ENCODE results near the gene PARVG.

DNA sequence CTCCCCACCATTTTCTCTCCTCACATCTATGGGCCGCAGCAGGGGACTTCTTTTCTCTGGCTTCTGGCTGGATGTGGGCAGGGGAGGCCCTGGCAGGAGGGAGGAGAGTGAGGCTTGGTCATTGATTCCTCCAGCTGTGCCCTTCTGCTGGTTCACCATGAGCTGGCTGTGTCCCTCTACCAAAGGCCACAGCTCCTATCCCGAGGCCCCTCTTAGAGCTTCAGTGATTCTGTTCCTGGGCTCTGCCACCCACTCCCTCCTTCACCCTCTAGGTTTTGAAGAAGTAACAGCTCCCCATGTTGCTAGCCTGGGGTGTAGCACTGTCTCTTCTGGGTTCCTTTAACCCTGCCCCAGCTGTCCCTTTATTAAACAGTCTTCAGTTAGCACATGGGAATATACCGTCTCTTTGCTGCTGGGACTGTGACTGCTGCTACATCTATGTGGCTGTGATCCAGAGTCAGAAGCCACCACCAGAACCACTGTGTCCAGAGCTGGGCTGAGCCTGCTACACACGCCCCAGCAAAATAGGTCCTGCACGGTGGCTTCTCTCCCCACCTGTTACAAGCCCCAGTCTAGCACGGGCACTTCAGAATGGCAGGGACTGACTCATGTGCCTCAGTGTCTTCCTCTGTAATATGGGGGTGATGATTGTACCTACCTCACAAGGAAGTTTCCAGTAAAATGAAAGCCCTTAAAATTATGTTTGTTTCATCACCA is 578 bp upstream of the PARVG start:
- TF ChIP-seq SMC3 (IDR thresholded peaks at IDR 0.05; ENCODE audit: borderline replicate concordance, low read length) (no peak), MYC (IDR thresholded peaks at IDR 0.05; ENCODE audit: insufficient read depth, insufficient read length, insufficient replicate concordance, low read length, severe bottlenecking) (no peak)

Measured in GM12878 (cell line).